ENCODE measurements around the gene SEMA3F. TPM values are rescaled to one million over a fixed set of nuclear protein-coding genes. Genes with fewer than 3 reads are reported as not detected.

SEMA3F gene
- total RNA-seq, 2 donors from 2014 or later = 44.8 to 63.2 TPM

GRCh38 chr3:50124052-50124799 is 30.9 kb upstream of the SEMA3F start:
- TF ChIP-seq CTCF (conservative IDR thresholded peaks at IDR 0.05) = no peak
- H3K36me3 ChIP-seq (ENCODE audit: control insufficient read depth, insufficient read depth, low read length) = peaks cover 15% of the 10 kb centered on the region
- Mint-ChIP-seq H3K4me1 (peaks cover 22% of the 10 kb centered on the region), H3K4me3 (no peak overlapping the region), H3K9me3 (no peaks in the 10 kb centered on the region), H3K36me3 (ENCODE audit: low read depth) (peaks cover 3% of the 10 kb centered on the region), H3K27me3 (ENCODE audit: insufficient read depth) (no peaks in the 10 kb centered on the region), H3K27ac (no peak overlapping the region)
- H3K9ac ChIP-seq (ENCODE audit: extremely low read depth, low read length, poor library complexity, severe bottlenecking) = no peak overlapping the region
- no peak overlapping the region for H3K27ac ChIP-seq (ENCODE audit: low read depth, low read length)
- H3K27me3 ChIP-seq (ENCODE audit: control insufficient read depth, insufficient read depth, low read length, poor library complexity, severe bottlenecking) = no peaks in the 10 kb centered on the region
- DNase-seq = peak; percentile 59
- peaks cover 24% of the 10 kb centered on the region for H3K4me1 ChIP-seq (ENCODE audit: control insufficient read depth, insufficient read depth, low read length)
- H3K4me3 ChIP-seq (ENCODE audit: low read length) = no peak overlapping the region
- WGBS, 2 experiments (ENCODE audit: insufficient coverage in 1 of 2, insufficient read length in 1 of 2) = 50 to 70% methylated on average over 1 to 14 of the region's 15 CpGs
- H3K9me3 ChIP-seq (ENCODE audit: control insufficient read depth, low read length) = no peaks in the 10 kb centered on the region

GRCh38 chr3:50124800-50125178 is 30.3 kb upstream of the SEMA3F start:
- Mint-ChIP-seq H3K27ac (no peak overlapping the region), H3K27me3 (ENCODE audit: insufficient read depth) (no peaks in the 10 kb centered on the region), H3K4me1 (peaks cover 22% of the 10 kb centered on the region), H3K36me3 (ENCODE audit: low read depth) (peaks cover 1% of the 10 kb centered on the region), H3K9me3 (no peaks in the 10 kb centered on the region), H3K4me3 (no peak overlapping the region)
- DNase-seq = peak; percentile 66
- peaks cover 9% of the 10 kb centered on the region for H3K36me3 ChIP-seq (ENCODE audit: control insufficient read depth, insufficient read depth, low read length)
- no peak overlapping the region for H3K9ac ChIP-seq (ENCODE audit: extremely low read depth, low read length, poor library complexity, severe bottlenecking)
- H3K27ac ChIP-seq (ENCODE audit: low read depth, low read length) = no peak overlapping the region
- no peak for TF ChIP-seq CTCF (conservative IDR thresholded peaks at IDR 0.05)
- 78% methylated on average over 12 of the region's 12 CpGs; no CpG with 5 or more reads in 1 of the 2 experiments for WGBS, 2 experiments (ENCODE audit: insufficient coverage in 1 of 2, insufficient read length in 1 of 2)
- H3K9me3 ChIP-seq (ENCODE audit: control insufficient read depth, low read length) = no peaks in the 10 kb centered on the region
- no peak overlapping the region for H3K4me3 ChIP-seq (ENCODE audit: low read length)
- H3K27me3 ChIP-seq (ENCODE audit: control insufficient read depth, insufficient read depth, low read length, poor library complexity, severe bottlenecking) = no peaks in the 10 kb centered on the region
- peaks cover 24% of the 10 kb centered on the region for H3K4me1 ChIP-seq (ENCODE audit: control insufficient read depth, insufficient read depth, low read length)

- Mint-ChIP-seq H3K4me3 (no peak overlapping the region), H3K36me3 (ENCODE audit: low read depth) (no peaks in the 10 kb centered on the region), H3K27ac (peak overlapping the region; percentile 70), H3K9me3 (no peaks in the 10 kb centered on the region), H3K27me3 (ENCODE audit: insufficient read depth) (no peaks in the 10 kb centered on the region), H3K4me1 (peaks cover 22% of the 10 kb centered on the region)
- no peak overlapping the region for H3K4me3 ChIP-seq (ENCODE audit: low read length)
- no peak overlapping the region for H3K9ac ChIP-seq (ENCODE audit: extremely low read depth, low read length, poor library complexity, severe bottlenecking)
- peak overlapping the region; percentile 41 for H3K27ac ChIP-seq (ENCODE audit: low read depth, low read length)
- no peak for DNase-seq
- no peaks in the 10 kb centered on the region for H3K27me3 ChIP-seq (ENCODE audit: control insufficient read depth, insufficient read depth, low read length, poor library complexity, severe bottlenecking)
- peaks cover 24% of the 10 kb centered on the region for H3K4me1 ChIP-seq (ENCODE audit: control insufficient read depth, insufficient read depth, low read length)
- H3K36me3 ChIP-seq (ENCODE audit: control insufficient read depth, insufficient read depth, low read length) = peaks cover under 1% of the 10 kb centered on the region
- no peaks in the 10 kb centered on the region for H3K9me3 ChIP-seq (ENCODE audit: control insufficient read depth, low read length)
- TF ChIP-seq CTCF (conservative IDR thresholded peaks at IDR 0.05) = no peak
- 86 to 100% methylated on average over 1 to 8 of the region's 9 CpGs for WGBS, 2 experiments (ENCODE audit: insufficient coverage in 1 of 2, insufficient read length in 1 of 2)
These were observed 29.4 kb upstream of the SEMA3F start for GRCh38 chr3:50125541-50126286.
